Spinal cord (tissue), 10 donors: Measurements from ENCODE around the gene STOML1. TPM values are rescaled to one million over a fixed set of nuclear protein-coding genes. Genes with fewer than 3 reads are reported as not detected.

ENCODE experiments used
- DNase-seq, 6 donors: peaks; one replicate each; pipeline versions ENCODE4 v3.0.0 to v3.0.0-alpha.2; 2013 to 2015; ENCODE audit warnings: low spot score in 6 of 6, low read depth in 4 of 6
- H3K27ac ChIP-seq: one replicate; pipeline ENCODE4 v1.5.1; 2013; ENCODE audit warnings: low read depth, low read length, control low read depth
- H3K27me3 ChIP-seq: one replicate; pipeline ENCODE4 v1.6.1; 2013; ENCODE audit warnings: low read length; ENCODE audit not compliant: control insufficient read depth, insufficient read depth
- H3K36me3 ChIP-seq: one replicate; pipeline ENCODE4 v1.6.1; 2013; ENCODE audit warnings: low read length; ENCODE audit not compliant: control insufficient read depth, insufficient read depth
- H3K4me1 ChIP-seq: one replicate; pipeline ENCODE4 v1.6.1; 2013; ENCODE audit warnings: low read length; ENCODE audit not compliant: control insufficient read depth, insufficient read depth
- H3K4me3 ChIP-seq: one replicate; pipeline ENCODE4 v1.5.1; 2013; ENCODE audit warnings: low read depth, low read length, control low read depth
- H3K9me3 ChIP-seq: one replicate; pipeline ENCODE4 v1.6.1; 2013; ENCODE audit warnings: low read length; ENCODE audit not compliant: control insufficient read depth, insufficient read depth
- whole genome bisulfite sequencing: methylation state at CpG from one replicate; pipeline ENCODE4 v1.1.5; 2013; ENCODE audit warnings: missing lambda C conversion rate; ENCODE audit not compliant: insufficient coverage; 5-methylcytosine and 5-hydroxymethylcytosine counted together
- polyA plus RNA-seq, 2 donors: library from polyadenylated mRNA; unstranded; fragments of 120-200 nt; gene quantifications; one replicate each; pipeline ENCODE4 v1.2.1, GENCODE V29; 2013; ENCODE audit not compliant: insufficient read length in 2 of 2
- total RNA-seq, 2 donors: library from RNA; depleted of rRNA in 1 of 2; stranded (reverse); fragments of 120-200 nt in 1 of 2; fragments of >200 nt in 1 of 2; gene quantifications; one replicate each; pipeline versions ENCODE4 v1.2.3 to v1.2.4, GENCODE V29; 2013 to 2014
- donor health status: healthy.

STOML1 gene
- total and polyA plus RNA-seq, 4 donors: 26.8 to 57.9 (median 44.8) TPM

DNA sequence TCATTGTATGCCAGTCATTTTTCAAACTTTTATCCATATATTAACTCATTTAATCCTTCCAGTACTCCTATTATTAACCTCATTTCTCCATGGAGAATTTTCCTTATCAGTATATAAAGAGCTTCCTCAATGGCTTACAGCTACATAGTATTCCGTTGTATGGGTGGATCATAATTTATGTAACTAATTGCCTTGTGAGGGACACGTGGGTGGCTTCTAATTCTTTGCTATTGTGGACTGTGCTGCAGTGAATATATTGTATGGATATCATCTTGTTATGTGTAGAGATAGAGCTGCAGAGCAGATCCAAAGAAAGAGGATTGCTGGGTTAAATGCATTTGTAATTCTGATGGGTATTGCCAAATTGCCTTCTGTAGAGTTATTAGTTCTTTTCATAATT lies 27.6 kb upstream of the STOML1 start:
- Histone ChIP-seq H3K4me1 (peaks cover 3% of the 10 kb centered on the region), H3K9me3 (no peaks in the 10 kb centered on the region), H3K27me3 (no peaks in the 10 kb centered on the region), H3K36me3 (peaks cover 21% of the 10 kb centered on the region), H3K4me3 (no peak overlapping the region), H3K27ac (no peak overlapping the region)
- WGBS: no CpG with 5 or more reads among the region's 2 CpGs
- DNase-seq: peak in 1 of 6 donors; percentile 69

DNA sequence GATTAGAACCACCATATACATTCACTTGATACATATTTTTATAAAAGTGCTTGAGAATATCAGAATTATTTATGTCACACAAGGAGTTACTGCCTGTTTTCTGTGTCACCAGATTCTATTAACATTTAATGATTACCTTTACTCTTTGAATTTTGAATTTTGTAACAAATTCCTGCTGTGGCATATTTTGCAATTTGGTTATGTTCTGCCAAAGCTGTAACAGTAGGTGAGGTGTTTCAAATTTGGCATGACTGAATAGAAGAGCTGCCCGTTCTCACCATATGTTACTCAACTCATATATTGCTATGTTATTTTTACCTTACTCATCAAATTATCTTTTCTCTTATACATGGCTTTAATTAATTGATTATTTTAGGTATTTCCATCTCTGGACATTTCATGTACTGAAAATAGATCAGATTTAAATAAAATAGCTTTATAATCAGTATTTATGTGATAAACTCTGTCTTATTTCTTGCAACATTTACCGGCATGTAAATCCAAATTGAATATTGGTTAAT lies 21.3 kb upstream of the STOML1 start:
- Histone ChIP-seq H3K4me1 (no peaks in the 10 kb centered on the region), H3K4me3 (no peak overlapping the region), H3K27ac (no peak overlapping the region), H3K36me3 (peaks cover 2% of the 10 kb centered on the region), H3K27me3 (no peaks in the 10 kb centered on the region), H3K9me3 (no peaks in the 10 kb centered on the region)
- DNase-seq: no peak
- WGBS: no CpG with 5 or more reads among the region's 2 CpGs

GRCh38 chr15:74011610-74012009 lies 19.5 kb upstream of the STOML1 start:
- H3K4me1 ChIP-seq: no peaks in the 10 kb centered on the region
- no peak overlapping the region for H3K27ac ChIP-seq
- H3K9me3 ChIP-seq: no peaks in the 10 kb centered on the region
- H3K36me3 ChIP-seq: peaks cover 5% of the 10 kb centered on the region
- DNase-seq: peak in 1 of 6 donors; percentile 45
- no peak overlapping the region for H3K4me3 ChIP-seq
- 58% methylated on average over 2 of the region's 2 CpGs for WGBS
- H3K27me3 ChIP-seq: no peaks in the 10 kb centered on the region

- WGBS: 100% methylated on average over 1 of the region's 2 CpGs
- no peak for DNase-seq
- H3K4me3 ChIP-seq: no peak overlapping the region
- no peaks in the 10 kb centered on the region for H3K9me3 ChIP-seq
- H3K27me3 ChIP-seq: no peaks in the 10 kb centered on the region
- H3K4me1 ChIP-seq: no peaks in the 10 kb centered on the region
- no peak overlapping the region for H3K27ac ChIP-seq
- H3K36me3 ChIP-seq: peaks cover 5% of the 10 kb centered on the region
Measured at GRCh38 chr15:74010929-74011540, 18.9 kb upstream of the STOML1 start.

- H3K27me3 ChIP-seq: no peaks in the 10 kb centered on the region
- peaks cover 5% of the 10 kb centered on the region for H3K36me3 ChIP-seq
- H3K4me3 ChIP-seq: no peak overlapping the region
- DNase-seq: no peak
- no peaks in the 10 kb centered on the region for H3K4me1 ChIP-seq
- no peaks in the 10 kb centered on the region for H3K9me3 ChIP-seq
- 83% methylated on average over 2 of the region's 3 CpGs for WGBS
- H3K27ac ChIP-seq: no peak overlapping the region
Measured at GRCh38 chr15:74008901-74009300, 16.8 kb upstream of the STOML1 start.

GRCh38 chr15:74007820-74008371 lies 15.8 kb upstream of the STOML1 start:
- H3K4me3 ChIP-seq: no peak overlapping the region
- H3K4me1 ChIP-seq: no peaks in the 10 kb centered on the region
- H3K9me3 ChIP-seq: no peaks in the 10 kb centered on the region
- H3K27ac ChIP-seq: no peak overlapping the region
- WGBS: 91% methylated on average over 5 of the region's 5 CpGs
- no peak for DNase-seq
- no peaks in the 10 kb centered on the region for H3K27me3 ChIP-seq
- peaks cover 8% of the 10 kb centered on the region for H3K36me3 ChIP-seq

DNA sequence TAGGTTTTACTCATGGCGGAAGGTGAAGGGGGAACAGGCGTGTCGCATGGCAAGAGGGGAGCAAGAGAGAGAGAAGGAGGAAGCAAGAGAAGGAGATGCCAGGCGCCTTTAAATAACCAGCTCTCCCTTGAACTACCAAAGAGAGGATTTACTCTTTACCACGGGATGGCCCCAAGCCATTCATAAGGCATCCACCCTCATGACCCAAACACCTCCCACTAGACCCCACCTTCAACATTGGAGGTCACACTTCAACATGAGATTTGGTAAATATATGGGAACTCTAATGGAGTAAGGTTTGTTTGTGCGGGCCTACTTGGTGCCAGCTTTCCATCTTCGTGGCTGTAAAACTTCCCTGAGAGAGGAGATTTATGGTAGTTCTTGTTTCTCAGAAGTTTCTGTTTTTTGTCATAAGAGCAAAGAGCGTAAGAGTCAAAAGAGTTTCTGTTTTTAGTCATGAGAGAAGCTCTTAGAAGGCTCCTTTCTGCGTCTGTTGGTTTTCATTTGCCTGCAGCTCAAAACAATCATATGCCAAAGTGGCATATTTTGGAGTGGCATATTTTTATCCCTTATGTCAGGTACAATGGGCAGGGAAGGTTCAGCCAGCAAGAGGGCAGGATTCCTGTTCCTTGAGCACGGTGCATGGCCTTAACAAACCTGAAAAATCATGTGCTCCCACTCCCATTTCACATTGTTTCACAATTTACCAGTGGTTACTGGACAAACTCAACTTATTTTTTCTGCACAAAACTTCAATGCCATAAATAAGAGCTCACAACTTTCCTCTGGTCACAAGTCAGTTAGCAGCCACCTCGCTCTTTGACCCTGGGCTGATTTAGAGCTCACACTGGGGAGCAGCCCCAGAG lies 14.9 kb upstream of the STOML1 start:
- H3K9me3 ChIP-seq: no peaks in the 10 kb centered on the region
- H3K4me3 ChIP-seq: no peak overlapping the region
- 85% methylated on average over 7 of the region's 11 CpGs for WGBS
- H3K27ac ChIP-seq: no peak overlapping the region
- no peaks in the 10 kb centered on the region for H3K27me3 ChIP-seq
- no peaks in the 10 kb centered on the region for H3K4me1 ChIP-seq
- peaks cover 10% of the 10 kb centered on the region for H3K36me3 ChIP-seq
- no peak for DNase-seq

GRCh38 chr15:73997986-73998385 lies 5.9 kb upstream of the STOML1 start:
- no peak for DNase-seq
- Histone ChIP-seq H3K36me3 (peaks cover 15% of the 10 kb centered on the region), H3K27ac (no peak overlapping the region), H3K9me3 (no peaks in the 10 kb centered on the region), H3K27me3 (no peaks in the 10 kb centered on the region), H3K4me1 (peaks cover 25% of the 10 kb centered on the region), H3K4me3 (no peak overlapping the region)
- WGBS: 95% methylated on average over 27 of the region's 27 CpGs

GRCh38 chr15:73996939-73997338 lies 4.8 kb upstream of the STOML1 start:
- no peak for DNase-seq
- no peak overlapping the region for H3K27ac ChIP-seq
- H3K27me3 ChIP-seq: no peaks in the 10 kb centered on the region
- H3K9me3 ChIP-seq: no peaks in the 10 kb centered on the region
- no peak overlapping the region for H3K4me3 ChIP-seq
- peaks cover 33% of the 10 kb centered on the region for H3K4me1 ChIP-seq
- peaks cover 12% of the 10 kb centered on the region for H3K36me3 ChIP-seq
- WGBS: 74% methylated on average over 3 of the region's 5 CpGs
